Stimulated activated CD4-positive, alpha-beta T cell treated with anti-CD3 and anti-CD28 coated beads, Interleukin-2, amount 100 ng/mL, for 4 hours (primary cell): Measurements from ENCODE around the gene GCC2.
"Not testable (repeated sequence)": the region's sequence is repeated elsewhere in the genome, so short reads cannot be mapped to it uniquely, and the experiment has no call there.

ENCODE experiments used
- DNase-seq: peaks from one replicate; pipeline ENCODE4 v3.0.0-alpha.2; 2020; ENCODE audit warnings: low read depth

The GCC2 gene

GRCh38 chr2:108448678-108449409, at the start of gene GCC2:
GCC2 (plus strand) TSS chr2:108449206; CDS start chr2:108449275, 69 bp downstream.
- peak; percentile 94 for DNase-seq

DNA sequence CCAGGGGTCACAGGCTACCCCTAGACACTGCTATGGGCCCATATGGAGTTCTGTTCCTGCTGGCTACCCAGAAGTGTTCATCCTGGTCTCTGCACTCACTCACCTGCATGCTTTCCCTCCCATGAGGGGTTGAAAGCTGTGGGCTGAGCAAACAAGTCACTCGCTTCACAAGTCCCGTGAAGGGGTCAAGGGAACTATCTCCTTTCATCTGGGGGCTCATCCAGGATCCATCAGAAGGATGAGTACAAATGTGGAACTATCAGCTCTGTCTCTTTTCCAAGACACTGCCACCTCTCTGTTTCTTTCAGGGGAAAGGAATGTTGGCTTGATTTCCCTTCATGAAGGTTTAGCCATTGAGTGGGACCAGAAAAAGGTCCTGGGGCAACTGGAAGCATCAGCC, 49.5 kb upstream of the GCC2 start:
- DNase-seq, result no peak

DNA sequence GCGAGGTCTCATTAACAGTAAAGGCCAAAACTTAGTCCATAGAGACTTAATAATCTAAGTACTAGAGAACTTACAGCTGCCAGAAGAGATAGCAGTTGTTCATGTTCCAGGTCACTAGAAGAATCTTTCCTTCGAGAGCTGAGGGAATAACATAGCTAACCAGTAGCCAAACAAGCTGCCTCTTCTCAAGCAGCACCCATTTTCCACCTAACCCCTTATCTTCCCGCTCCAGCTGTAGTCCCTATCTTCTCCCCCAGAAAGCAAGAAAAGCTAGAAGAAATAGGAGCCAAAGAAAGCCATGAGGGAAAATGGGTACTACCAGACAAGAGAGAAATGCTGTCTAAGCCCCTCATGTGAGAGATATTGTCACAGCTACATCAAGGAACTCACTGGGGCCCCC, 47.2 kb upstream of the GCC2 start:
- DNase-seq, result no peak

GRCh38 chr2:108403494-108403893, 45.5 kb upstream of the GCC2 start:
- DNase-seq, result no peak

GRCh38 chr2:108404784-108405397, 44.1 kb upstream of the GCC2 start:
- no peak for DNase-seq

DNA sequence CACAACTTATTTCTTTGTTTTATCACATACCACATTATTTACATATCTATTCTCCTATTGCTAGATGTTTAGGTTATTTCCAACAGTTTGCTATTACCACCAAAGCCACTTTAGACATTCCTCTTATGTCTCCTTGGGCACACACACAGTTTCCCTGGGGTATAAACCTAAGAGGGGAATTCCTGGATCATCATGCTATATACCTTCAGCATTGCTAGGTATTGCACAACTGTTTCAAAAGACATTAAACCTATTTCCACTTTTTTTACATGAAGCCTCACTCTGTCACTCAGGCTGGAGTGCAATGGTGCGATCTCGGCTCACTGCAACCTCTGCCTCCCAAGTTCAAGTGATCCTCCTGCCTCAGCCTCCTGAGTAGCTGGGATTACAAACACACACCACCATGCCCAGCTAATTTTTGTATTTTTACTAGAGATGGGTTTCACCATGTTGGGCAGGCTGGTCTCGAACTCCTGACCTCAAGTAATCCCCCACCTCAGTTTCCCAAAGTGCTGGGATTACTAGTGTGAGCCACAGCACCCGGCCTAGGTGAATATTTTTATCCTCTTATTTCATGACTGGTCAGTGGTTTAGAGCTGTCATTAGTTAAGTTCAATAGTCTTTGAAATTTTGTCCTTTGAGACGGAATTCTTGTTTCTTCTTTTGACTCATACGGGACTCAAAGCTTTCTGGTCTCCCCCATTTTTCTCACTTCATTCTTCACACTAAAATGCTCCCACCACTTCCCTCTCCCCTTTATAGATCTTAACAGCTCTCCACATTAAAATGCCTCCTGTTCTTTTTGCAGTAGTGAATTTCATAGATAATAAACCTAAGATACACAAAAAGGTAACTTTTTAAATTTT, 40.9 kb upstream of the GCC2 start:
- no peak for DNase-seq

DNA sequence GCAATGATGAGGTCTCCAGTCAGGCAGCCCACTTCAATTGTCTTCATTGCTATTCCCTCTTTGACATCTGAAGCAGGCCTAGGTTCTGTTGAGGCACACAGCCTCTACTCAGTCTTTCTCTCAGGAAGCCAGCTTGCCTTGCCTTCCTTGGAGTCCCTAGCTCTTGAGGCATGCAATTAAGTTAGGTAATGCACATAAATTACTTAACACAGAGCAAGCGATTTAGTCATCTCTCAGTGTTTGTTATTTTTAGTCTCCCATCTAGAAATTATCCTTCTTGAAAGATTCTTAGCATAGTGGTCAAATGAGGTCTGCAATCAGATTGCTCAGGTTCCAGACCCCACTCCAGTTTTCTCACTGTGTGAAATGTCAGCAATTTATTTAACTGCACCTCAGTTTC, 39.2 kb upstream of the GCC2 start:
- DNase-seq, result no peak

DNA sequence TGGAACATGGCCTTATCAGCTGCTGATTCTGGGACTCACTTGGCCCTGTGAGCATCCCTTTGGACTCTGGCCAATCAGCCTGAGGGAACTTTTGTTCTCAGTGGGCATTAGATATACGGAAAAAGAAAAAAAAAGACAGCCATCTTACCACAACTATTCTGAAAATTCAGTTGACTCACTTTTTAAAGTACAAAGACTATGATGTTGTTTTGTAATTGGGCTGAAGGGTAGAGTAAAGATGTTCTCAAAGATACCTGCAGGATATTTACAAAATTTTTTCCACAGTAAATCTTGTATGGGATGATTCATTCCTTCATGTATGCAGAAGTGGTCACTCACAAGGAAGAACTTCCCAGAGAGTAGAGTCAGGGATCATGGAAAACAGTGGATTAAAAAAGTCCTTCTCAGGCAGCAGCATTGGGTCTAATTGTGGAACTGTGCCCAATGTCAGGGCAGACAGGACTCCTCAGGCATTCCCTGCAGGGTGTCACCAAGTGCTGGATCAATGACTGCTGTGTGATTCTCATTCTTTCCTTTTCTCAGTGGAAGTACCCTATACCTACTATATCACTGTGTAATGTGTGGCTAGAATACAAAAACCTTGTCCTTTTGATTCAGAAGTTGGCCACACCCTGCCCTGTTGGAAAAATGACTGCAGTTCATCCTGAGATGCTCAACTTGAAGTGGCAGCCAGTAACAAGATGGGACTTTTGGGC, 35.9 kb upstream of the GCC2 start:
- no peak for DNase-seq

DNA sequence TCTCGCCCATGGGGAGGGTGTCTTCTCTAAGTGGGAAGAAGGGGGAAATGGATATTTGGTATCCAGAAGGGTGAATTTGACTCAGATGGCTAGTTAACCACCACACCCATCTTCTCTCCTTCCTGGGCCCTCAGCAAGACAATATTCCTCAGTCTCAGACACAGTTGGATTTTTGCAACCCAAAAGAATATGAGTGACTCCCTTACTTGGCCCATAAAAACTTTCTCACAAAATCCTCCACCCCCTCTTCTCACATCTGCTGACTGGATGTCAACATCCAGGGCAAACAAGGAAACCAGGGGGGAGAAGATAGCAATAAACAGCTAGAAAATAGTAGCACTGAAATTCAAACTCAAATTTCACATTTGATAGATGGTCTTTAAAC, 35.3 kb upstream of the GCC2 start:
- DNase-seq, result no peak

GRCh38 chr2:108414256-108414876, 34.6 kb upstream of the GCC2 start:
- no peak for DNase-seq

GRCh38 chr2:108414945-108415344, 34.1 kb upstream of the GCC2 start:
- no peak for DNase-seq

DNA sequence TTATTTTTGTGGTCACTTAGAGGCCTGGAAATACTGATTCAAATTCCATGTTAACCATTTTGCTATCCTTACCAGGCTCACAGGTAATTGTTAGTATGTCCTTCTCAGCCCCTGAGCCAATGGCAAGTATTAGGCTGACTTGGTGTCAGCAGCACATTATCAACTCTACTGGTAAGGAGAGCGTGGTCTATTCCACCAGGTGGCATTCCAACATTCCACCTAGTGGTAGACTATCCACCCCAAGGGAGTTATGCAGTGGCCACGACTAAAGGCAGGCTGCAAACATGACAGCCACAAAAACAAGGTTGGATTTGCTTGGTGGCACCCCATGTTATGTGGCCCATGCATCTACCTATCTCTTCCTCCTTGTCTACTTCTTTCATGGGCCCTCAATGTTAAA, 31.8 kb upstream of the GCC2 start:
- no peak for DNase-seq

GRCh38 chr2:108418416-108418815, 30.6 kb upstream of the GCC2 start:
- DNase-seq, result no peak

DNA sequence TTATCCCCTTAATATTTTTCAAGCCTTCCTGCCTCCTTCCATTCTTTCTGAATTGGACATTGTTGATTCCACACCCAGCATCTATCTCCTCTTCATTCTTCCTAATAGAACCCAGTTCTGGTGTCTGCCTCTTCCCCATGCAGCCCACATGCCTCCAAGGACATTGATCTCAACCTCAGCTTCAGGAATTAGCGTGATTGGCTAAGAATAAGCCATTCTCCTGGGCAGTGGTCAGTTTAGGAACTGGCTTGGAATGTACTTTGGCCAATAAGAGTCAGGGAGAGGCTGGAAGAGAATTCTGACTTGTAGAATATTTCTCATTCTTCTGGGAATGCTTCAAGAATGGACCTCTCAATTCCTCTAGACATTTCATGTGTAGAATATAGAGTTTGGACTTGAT, 25.9 kb upstream of the GCC2 start:
- DNase-seq, result no peak

DNA sequence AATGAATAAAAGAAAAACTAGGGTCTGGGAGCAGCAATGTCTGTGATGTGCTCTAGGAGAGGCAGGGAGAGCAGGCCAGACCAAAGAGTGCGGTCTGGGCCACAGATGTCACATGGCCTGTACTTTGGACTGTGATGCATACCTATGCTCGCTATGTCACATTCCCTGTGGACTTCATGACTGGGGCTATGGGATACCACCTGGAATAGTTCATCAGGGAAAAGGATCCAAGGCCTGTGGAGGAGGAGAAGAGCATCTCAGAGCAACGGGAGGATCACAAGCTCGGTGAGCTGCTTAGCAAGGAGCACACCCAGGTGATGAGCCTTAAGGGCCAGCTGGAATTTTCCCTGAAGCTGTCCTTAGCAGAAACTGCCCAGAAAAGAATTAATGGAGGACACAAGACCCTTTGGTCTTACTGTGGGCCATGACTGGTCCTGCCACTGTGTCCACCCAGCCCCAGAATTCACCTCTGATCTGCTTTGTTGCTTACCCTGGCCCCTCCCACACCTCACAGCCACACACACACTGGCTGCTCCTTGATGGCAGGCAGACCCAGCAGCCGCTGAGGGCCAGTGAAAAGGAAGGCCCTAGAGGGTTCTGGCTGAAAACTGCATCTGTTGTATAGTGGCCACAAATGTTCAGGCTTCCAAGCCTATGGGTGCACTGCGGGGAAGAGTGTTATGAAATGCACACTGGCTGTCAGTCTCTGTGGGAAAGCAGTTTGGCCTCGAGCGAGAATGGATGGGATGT, 25.3 kb upstream of the GCC2 start:
- DNase-seq, result no peak

DNA sequence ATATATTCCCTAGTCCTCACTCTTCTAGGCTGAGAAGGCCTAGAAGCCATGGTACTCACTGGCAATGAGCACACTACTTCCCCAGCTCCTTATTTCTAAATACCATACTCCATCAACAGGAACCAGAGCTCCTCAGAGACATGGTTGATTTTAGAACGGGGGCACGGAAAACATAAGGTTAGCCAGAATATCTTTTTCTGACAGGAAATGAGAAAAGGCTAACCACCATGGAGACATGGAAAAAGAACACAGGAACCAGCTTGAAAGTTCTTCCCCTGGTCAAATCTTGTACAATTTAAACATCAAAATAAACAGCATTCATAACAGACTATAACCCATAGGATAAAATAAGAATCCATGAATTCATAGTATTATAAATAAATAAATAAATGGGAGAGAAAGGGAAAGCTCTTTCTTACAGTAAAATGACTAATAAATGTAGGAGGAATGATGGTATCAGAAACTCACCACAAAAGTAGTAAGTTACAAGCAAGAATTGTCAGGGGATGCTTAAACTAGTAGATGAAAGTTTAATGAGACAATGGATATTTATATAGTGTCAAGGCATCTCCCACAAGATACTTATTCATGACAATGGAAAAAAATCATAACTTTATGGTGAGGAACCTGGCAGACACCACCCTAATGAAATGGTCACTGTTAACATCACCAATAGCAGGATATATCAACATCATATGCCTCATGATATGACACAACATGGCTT, 20.6 kb upstream of the GCC2 start:
- no peak for DNase-seq

GRCh38 chr2:108435578-108435977, 13.4 kb upstream of the GCC2 start:
- DNase-seq, result not testable (repeated sequence)

DNA sequence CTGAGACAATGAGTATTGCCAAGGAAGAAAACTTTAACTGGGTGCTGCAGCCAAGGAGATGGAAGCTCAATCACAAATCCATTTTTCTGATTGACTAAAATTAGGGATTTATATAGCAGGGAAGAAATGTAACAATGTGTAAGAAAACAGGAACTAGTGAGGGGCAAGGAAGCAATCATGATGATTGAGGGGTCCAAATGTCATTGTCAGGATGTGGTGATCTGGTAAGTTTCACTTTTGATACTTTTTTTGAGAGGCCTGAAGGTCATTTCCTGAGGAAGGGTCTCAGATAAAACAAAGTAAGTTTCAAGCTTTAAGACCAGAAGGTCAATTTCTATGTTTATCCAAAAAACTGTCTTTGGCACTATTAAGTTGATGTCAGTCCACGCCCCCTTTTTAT, 12.0 kb upstream of the GCC2 start:
- DNase-seq, result no peak

DNA sequence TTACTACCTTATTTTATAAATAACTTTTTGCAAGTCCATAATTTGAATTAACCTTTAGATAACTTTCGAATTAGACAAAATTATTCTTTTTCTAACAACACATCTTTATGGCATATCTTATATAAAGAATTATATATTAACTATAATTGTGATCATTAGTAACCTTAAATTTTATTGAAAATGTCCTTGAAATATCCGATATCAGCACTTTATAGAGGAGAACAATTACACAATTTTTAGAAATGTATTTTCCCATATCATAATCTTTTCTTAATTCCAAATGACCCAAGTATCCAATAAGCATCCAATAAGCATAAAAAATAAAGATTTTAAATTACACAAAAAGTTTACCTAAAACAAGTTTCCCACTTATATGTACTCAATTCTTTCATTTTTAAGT, 7.3 kb upstream of the GCC2 start:
- DNase-seq, result no peak
